Epidermal melanocyte (primary cell): ENCODE results near the gene UBAP1L.
"Not testable (repeated sequence)": the region's sequence is repeated elsewhere in the genome, so short reads cannot be mapped to it uniquely, and the experiment has no call there.

Source experiments
- DNase-seq: peaks from one replicate; pipeline ENCODE4 v3.0.0; 2011; ENCODE audit warnings: low spot score; ENCODE audit not compliant: insufficient read length

The UBAP1L gene

DNA sequence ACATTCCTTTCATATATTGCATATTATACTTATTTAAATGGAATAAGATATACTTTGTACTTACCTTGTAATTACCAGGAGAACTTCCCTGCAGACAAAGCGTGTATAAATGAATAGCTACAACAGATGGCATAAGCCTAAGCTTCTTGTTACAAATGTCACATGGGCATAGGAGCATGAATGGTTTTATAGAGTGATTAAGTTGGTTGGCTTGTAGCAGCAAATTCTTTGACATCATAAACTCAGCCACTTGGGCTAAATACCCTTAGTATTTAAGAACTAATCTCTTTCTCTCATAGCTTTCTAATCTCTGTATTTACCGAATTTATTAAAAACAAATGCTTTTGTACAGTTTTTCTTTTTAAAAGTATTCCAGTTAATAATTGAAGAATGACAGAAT is at the start of gene UBAP1L:
Gene UBAP1L (minus strand): TSS at position 115 of the 400 bp plus-strand sequence. CDS start 8,985 bp downstream, outside the sequence.
- no peak for DNase-seq

- DNase-seq = no peak
Measured at GRCh38 chr15:65164139-65164538, 49.1 kb upstream of the UBAP1L start.

DNA sequence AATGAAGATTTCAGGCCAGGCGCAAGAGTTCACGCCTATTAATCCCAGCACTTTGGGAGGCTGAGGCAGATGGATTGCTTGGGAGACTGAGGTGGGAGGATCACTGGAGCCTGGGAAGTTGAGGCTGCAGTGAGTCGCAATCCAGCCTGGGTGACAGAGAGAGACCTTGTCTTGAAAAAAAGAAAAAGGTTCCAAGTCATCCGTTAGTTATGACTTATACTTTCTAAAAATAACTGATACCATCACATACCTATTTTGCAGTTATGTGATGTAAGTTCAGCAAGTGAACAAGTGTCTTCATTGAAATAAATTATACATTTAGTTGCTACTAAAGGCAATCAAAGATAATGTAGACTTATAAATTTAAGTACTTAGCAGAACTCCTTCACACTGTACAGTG is 48.0 kb upstream of the UBAP1L start:
- DNase-seq = no peak

GRCh38 chr15:65156692-65157091 is 41.7 kb upstream of the UBAP1L start:
- no peak for DNase-seq

DNA sequence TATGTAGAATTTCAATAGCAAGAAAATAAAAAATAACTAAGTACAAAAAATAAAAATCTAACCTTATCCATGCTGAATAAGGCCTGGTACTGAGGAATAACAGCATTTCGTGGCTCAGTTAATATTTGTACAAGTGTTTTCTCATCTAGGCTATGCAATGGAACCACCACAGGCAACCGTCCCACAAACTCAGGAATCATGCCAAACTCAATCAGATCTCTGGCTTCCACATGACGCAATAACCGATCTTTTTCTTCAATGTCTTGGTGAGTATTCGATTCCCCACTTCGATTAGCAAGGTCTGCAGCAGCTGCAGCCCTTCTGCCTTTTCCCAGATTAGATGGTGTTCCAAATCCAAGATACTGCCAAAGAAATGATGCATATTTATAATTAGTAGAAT is 39.7 kb upstream of the UBAP1L start:
- DNase-seq = no peak

GRCh38 chr15:65147902-65148301 is 32.9 kb upstream of the UBAP1L start:
- no peak for DNase-seq

DNA sequence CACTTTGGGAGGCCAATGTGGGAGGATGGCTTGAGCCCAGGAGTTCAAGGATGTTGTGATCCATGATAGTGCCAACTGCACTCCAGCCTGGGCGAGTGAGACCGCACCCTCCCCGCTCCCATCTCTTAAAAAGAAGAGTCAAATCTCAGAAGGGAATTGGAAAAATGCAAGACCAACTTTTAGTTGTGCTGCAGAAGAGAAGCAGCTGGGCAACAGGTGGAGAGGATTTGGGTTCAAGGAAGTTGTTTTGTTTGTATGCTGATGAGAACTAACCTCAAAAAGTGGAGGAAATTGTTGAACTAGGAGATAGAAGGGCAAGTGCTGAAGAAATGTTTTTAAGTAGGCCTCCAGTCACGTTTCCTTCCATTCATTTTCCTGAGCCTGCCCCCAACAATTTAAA is 31.4 kb upstream of the UBAP1L start:
- no peak for DNase-seq

- not testable (repeated sequence) for DNase-seq
Measured at GRCh38 chr15:65138631-65139030, 23.6 kb upstream of the UBAP1L start.

- DNase-seq = not testable (repeated sequence)
Measured at GRCh38 chr15:65137893-65138292, 22.9 kb upstream of the UBAP1L start.

GRCh38 chr15:65137089-65137488 is 22.1 kb upstream of the UBAP1L start:
- DNase-seq = not testable (repeated sequence)

GRCh38 chr15:65134538-65134937 is 19.5 kb upstream of the UBAP1L start:
- DNase-seq = no peak

DNA sequence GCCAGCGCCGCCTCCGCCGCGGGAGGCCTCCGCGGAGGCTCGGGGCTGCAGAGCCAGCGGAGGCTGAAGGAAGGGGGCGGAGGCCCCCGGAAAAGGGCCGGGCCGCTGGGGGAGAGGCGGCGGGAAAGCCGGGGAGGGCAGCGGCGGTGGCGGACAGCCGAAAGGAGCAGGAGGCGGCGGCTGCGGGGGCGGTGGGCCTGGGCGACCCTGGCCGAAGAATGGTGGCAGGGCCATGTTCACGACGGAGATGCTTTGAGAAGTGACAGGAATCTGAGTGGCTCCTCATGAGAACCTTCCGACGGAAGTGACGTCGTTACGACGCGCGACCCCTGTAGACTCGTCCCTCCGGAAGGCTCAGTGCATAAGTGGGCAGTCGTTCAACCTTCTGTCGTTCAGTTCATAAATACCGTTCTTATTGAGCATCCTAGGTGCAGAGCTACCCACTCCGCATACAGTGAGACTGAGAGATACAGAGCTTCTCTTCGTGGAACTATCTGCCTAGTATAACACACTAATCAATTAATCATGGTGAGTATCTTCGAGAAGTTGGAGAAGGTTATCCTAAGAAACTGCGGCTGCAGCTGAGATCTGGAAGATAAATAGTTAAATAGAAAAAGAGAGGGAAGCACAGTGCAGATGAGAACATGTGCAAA is 18.7 kb upstream of the UBAP1L start, which contains the start of gene PDCD7:
Gene PDCD7 (minus strand): TSS at position 261 of the 653 bp plus-strand sequence. CDS start 27 bp downstream, at position 234.
- DNase-seq = peak; percentile 98

GRCh38 chr15:65132878-65133547 is 18.0 kb upstream of the UBAP1L start:
- peak; percentile 54 for DNase-seq

DNA sequence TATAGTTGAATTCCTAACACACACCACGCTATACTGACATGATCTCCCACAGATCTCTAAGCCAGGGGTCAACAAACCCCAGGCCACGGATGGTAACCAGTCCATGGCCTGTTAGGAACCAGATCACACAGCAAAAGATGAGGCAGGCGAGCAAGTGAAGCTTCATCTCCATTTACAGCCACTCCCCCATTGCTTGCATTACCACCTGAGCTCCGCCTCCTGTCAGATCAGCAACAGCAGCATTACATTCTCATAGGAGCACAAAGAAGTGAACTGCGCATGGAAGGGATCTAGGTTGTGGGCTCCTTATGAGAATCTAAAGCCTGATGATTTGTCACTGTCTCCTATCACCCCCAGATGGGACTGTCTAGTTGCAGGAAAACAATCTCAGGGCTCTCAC is 15.9 kb upstream of the UBAP1L start:
- no peak for DNase-seq

DNA sequence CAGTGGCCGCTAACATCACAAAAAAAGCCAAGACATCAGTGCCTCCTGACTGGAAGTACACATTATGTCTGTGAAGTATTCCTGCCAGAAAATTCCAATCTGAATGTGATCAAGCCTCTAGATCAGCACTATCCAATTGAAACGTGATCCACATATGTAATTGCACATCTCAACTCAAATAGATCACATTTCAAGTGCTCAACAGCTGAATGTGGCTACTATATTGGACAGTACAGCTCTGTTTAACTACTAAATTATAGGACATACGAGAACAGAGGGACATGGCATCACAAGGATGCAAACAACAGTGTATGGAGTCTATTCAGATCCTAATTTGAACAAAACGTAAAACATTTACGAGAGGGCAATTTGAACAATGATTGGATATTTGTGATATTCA is 542 bp upstream of the UBAP1L start:
- no peak for DNase-seq

GRCh38 chr15:65110676-65111292 is 4.2 kb downstream of the UBAP1L start:
- DNase-seq = no peak

DNA sequence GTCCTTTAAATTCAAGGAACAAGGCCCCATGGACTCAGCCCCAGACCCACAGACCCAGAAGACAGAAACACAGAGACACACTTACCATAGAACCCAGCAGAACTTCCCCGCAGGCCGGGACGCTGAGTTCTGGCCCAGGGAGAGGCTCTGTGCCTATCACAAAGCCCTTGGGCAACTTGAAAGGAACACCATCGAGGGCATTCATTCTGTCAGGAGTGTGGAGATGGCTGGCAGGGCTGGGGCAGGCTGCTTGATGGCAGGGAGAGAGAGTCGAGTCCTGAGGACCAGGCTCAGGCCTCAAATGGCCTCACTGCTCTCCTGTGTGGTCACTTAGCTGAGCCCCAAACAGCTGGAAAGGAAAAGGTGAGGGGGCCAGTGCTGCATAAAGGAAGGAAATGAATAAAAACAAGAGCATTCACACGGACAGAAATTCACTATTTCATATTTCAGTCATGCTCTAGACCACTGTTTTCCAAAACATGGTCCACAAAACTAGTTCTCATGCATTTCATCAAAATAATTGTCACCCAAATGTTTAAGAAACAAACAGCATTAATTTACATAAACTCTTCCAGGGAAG is 8.9 kb downstream of the UBAP1L start:
- DNase-seq = no peak

- DNase-seq = no peak
Measured at GRCh38 chr15:65105038-65105437, 10.0 kb downstream of the UBAP1L start.

- DNase-seq = no peak
Measured at GRCh38 chr15:65102912-65103311, 12.1 kb downstream of the UBAP1L start.

- DNase-seq = no peak
Measured at GRCh38 chr15:65101891-65102708, 12.9 kb downstream of the UBAP1L start.

DNA sequence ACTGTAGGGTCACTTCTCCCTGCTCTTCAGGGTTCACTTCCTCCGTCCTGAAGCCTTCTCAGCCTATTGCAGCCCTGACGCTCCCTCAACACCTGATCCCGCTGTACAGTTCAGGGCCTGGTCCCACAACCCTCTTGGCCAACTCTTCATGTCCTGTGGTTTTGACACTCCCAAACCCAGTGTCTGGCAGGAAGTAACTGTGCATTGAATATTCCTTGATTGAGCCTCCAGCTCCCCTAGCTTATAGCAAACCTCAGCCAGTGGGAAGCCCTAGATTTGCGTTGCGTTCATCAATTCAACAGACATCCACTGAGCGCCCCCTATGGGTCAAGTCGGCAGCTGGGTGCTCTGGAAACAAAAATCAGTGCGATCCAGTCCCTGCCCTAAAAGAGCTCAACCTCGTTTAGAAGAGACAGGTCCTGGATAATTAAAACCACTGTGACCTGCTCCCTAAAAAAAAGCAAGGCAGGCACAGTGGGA is 13.5 kb downstream of the UBAP1L start:
- DNase-seq = peak; percentile 55
